T-helper 1 cell (primary cell): ENCODE data around the gene DUS1L.

Experiments
- DNase-seq, 5 donors: peaks; one replicate each; pipeline ENCODE4 v3.0.0-alpha.2; 2012 to 2020

DUS1L gene

GRCh38 chr17:82055023-82055964 is 10.3 kb downstream of the DUS1L start:
- DNase-seq, result no peak

GRCh38 chr17:82054351-82055022 is 11.1 kb downstream of the DUS1L start:
- DNase-seq, result no peak

- DNase-seq, result no peak
Measured at GRCh38 chr17:82053556-82054263, 11.9 kb downstream of the DUS1L start.

- DNase-seq, result no peak
Measured at GRCh38 chr17:82053130-82053529, 12.5 kb downstream of the DUS1L start.

GRCh38 chr17:82052638-82053059 is 13.0 kb downstream of the DUS1L start:
- DNase-seq, result no peak

GRCh38 chr17:82051776-82052637 is 13.6 kb downstream of the DUS1L start, which contains the start of the genes GPS1 and RFNG:
TSS of gene GPS1 (plus strand) at chr17:82051898. CDS start at chr17:82051932, 34 bp downstream.
TSS of gene RFNG (minus strand) at chr17:82051811. CDS start at chr17:82051766, 45 bp downstream.
- peak; percentile 62 to 82 (median 74) for DNase-seq

- peak in 1 of 5 donors; percentile 5 for DNase-seq
Measured at GRCh38 chr17:82050761-82051641, 14.6 kb downstream of the DUS1L start.

- DNase-seq, result peak in 1 of 5 donors; percentile 5
Measured at GRCh38 chr17:82050152-82050760, 15.3 kb downstream of the DUS1L start.

- peak in 1 of 5 donors; percentile 4 for DNase-seq
Measured at GRCh38 chr17:82049521-82049971, 16.1 kb downstream of the DUS1L start.

- DNase-seq, result no peak
Measured at GRCh38 chr17:82049106-82049505, 16.5 kb downstream of the DUS1L start.

GRCh38 chr17:82048571-82048971 is 17.0 kb downstream of the DUS1L start:
- DNase-seq, result no peak

- DNase-seq, result peak in 1 of 5 donors; percentile 1
Measured at GRCh38 chr17:82047914-82048570, 17.6 kb downstream of the DUS1L start.

GRCh38 chr17:82047379-82047778 is 18.2 kb downstream of the DUS1L start:
- DNase-seq, result peak in 1 of 5 donors; percentile 1

GRCh38 chr17:82046903-82047302 is 18.7 kb downstream of the DUS1L start:
- DNase-seq, result no peak

GRCh38 chr17:82045936-82046484 is 19.6 kb downstream of the DUS1L start:
- DNase-seq, result no peak

GRCh38 chr17:82043507-82043906 is 22.1 kb downstream of the DUS1L start:
- DNase-seq, result no peak

- DNase-seq, result no peak
Measured at GRCh38 chr17:82042649-82043048, 23.0 kb downstream of the DUS1L start.

GRCh38 chr17:82041144-82041814 is 24.3 kb downstream of the DUS1L start:
- DNase-seq, result no peak
